OCI-LY3 (cell line): ENCODE data around the gene RGL1.

Source experiments
- H2AFZ ChIP-seq: fragments of 200-600, 300-600 bp; shearing (Covaris generic); 2 replicates; pipeline ENCODE4 v1.6.0; 2014; ENCODE audit warnings: antibody characterized with exemption, low read depth, low read length
- H3K27ac ChIP-seq: fragments of 200-600, 300-600 bp; sonication (generic); 2 replicates; pipeline ENCODE4 v1.5.1; 2014; ENCODE audit warnings: mild to moderate bottlenecking, low read length, moderate library complexity, mixed read lengths
- H3K27me3 ChIP-seq: fragments of 200-600, 300-600 bp; sonication (generic); 2 replicates; pipeline ENCODE4 v1.6.1; 2014; ENCODE audit warnings: low read depth, low read length, mixed read lengths
- H3K36me3 ChIP-seq: fragments of 200-600, 300-600 bp; sonication (generic); replicated peaks from 2 replicates; pipeline ENCODE3; 2014; ENCODE audit warnings: low read depth, low read length, mixed read lengths
- H3K4me1 ChIP-seq: fragments of 300-600, 200-600 bp; sonication (generic); 2 replicates; pipeline ENCODE4 v1.6.1; 2014; ENCODE audit warnings: low read length, mixed read lengths
- H3K4me2 ChIP-seq: fragments of 200-600, 300-600 bp; sonication (generic); 2 replicates; pipeline ENCODE4 v1.6.1; 2014; ENCODE audit warnings: low read length, mixed read lengths
- H3K4me3 ChIP-seq: fragments of 300-600, 200-600 bp; sonication (generic); 2 replicates; pipeline ENCODE4 v1.5.1; 2014; ENCODE audit warnings: antibody characterized with exemption, mild to moderate bottlenecking, low read length, moderate library complexity
- H3K79me2 ChIP-seq: fragments of 300-600, 200-600 bp; shearing (Covaris generic); 2 replicates; pipeline ENCODE4 v1.6.1; 2014; ENCODE audit warnings: mild to moderate bottlenecking, low read length, mixed read lengths
- H3K9ac ChIP-seq: fragments of 300-600, 200-600 bp; shearing (Covaris generic); 2 replicates; pipeline ENCODE4 v1.6.0; 2014; ENCODE audit warnings: mild to moderate bottlenecking, low read length, moderate library complexity
- H3K9me3 ChIP-seq: fragments of 200-600, 300-600 bp; shearing (Covaris generic); 2 replicates; pipeline ENCODE4 v1.6.1; 2014; ENCODE audit warnings: low read length, mixed read lengths; ENCODE audit not compliant: insufficient read depth
- H4K20me1 ChIP-seq: fragments of 200-600, 300-600 bp; sonication (generic); 2 replicates; pipeline ENCODE4 v1.6.1; 2016; ENCODE audit warnings: low read length, mixed read lengths; ENCODE audit not compliant: insufficient read depth
- CTCF ChIP-seq: fragments of 200-600, 300-600 bp; sonication (generic); IDR thresholded peaks from 2 replicates; pipeline ENCODE4 v1.5.1; 2014; ENCODE audit warnings: antibody characterized with exemption, low read length, low read depth
- EZH2phosphoT487 ChIP-seq: fragments of 200-600 bp; shearing (Covaris generic); IDR thresholded peaks from 2 replicates; pipeline ENCODE4 v1.6.1; 2018; ENCODE audit warnings: antibody characterized with exemption, mixed run types, low read depth

The RGL1 gene

GRCh38 chr1:183884526-183884925 lies 79.6 kb downstream of the RGL1 start:
- Histone ChIP-seq H2AFZ (no peak overlapping the region), H3K9me3 (no peaks in the 10 kb centered on the region), H3K36me3 (no peaks in the 10 kb centered on the region), H3K4me1 (peaks cover 12% of the 10 kb centered on the region), H3K27me3 (no peaks in the 10 kb centered on the region), H4K20me1 (no peaks in the 10 kb centered on the region), H3K27ac (no peak overlapping the region), H3K9ac (no peak overlapping the region), H3K4me3 (no peak overlapping the region), H3K4me2 (no peak overlapping the region), H3K79me2 (no peaks in the 10 kb centered on the region)
- TF ChIP-seq CTCF (no peak), EZH2phosphoT487 (no peak)

GRCh38 chr1:183885142-183885735 lies 80.3 kb downstream of the RGL1 start:
- Histone ChIP-seq H4K20me1 (no peaks in the 10 kb centered on the region), H3K36me3 (no peaks in the 10 kb centered on the region), H3K79me2 (no peaks in the 10 kb centered on the region), H3K27me3 (no peaks in the 10 kb centered on the region), H3K9ac (no peak overlapping the region), H3K27ac (no peak overlapping the region), H3K4me2 (no peak overlapping the region), H3K4me3 (no peak overlapping the region), H3K4me1 (peaks cover 12% of the 10 kb centered on the region), H2AFZ (no peak overlapping the region), H3K9me3 (no peaks in the 10 kb centered on the region)
- no peak for TF ChIP-seq EZH2phosphoT487

GRCh38 chr1:183886083-183886828 lies 81.3 kb downstream of the RGL1 start:
- H3K4me2 ChIP-seq, result no peak overlapping the region
- no peak for TF ChIP-seq EZH2phosphoT487
- no peak for TF ChIP-seq CTCF
- H3K9me3 ChIP-seq, result no peaks in the 10 kb centered on the region
- H4K20me1 ChIP-seq, result no peaks in the 10 kb centered on the region
- H3K79me2 ChIP-seq, result no peaks in the 10 kb centered on the region
- H3K9ac ChIP-seq, result no peak overlapping the region
- no peak overlapping the region for H3K4me3 ChIP-seq
- H3K27me3 ChIP-seq, result no peaks in the 10 kb centered on the region
- H2AFZ ChIP-seq, result no peak overlapping the region
- H3K27ac ChIP-seq, result no peak overlapping the region
- H3K36me3 ChIP-seq, result no peaks in the 10 kb centered on the region
- H3K4me1 ChIP-seq, result peaks cover 15% of the 10 kb centered on the region

- no peaks in the 10 kb centered on the region for H3K79me2 ChIP-seq
- TF ChIP-seq EZH2phosphoT487 (no peak), CTCF (no peak)
- H4K20me1 ChIP-seq, result no peaks in the 10 kb centered on the region
- no peaks in the 10 kb centered on the region for H3K27me3 ChIP-seq
- H3K36me3 ChIP-seq, result no peaks in the 10 kb centered on the region
- H3K4me3 ChIP-seq, result no peak overlapping the region
- H3K27ac ChIP-seq, result no peak overlapping the region
- H3K4me1 ChIP-seq, result peaks cover 21% of the 10 kb centered on the region
- no peak overlapping the region for H2AFZ ChIP-seq
- H3K9ac ChIP-seq, result no peak overlapping the region
- no peak overlapping the region for H3K4me2 ChIP-seq
- H3K9me3 ChIP-seq, result no peaks in the 10 kb centered on the region
These were observed 81.9 kb downstream of the RGL1 start for GRCh38 chr1:183886853-183887252.
